ENCODE results near the gene UBE2F. TPM values are rescaled to one million over a fixed set of nuclear protein-coding genes. Genes with fewer than 3 reads are reported as not detected.

The UBE2F gene
- total RNA-seq, 4 donors from 2014 or later = 40.7 to 88.9 (median 64.9) TPM

DNA sequence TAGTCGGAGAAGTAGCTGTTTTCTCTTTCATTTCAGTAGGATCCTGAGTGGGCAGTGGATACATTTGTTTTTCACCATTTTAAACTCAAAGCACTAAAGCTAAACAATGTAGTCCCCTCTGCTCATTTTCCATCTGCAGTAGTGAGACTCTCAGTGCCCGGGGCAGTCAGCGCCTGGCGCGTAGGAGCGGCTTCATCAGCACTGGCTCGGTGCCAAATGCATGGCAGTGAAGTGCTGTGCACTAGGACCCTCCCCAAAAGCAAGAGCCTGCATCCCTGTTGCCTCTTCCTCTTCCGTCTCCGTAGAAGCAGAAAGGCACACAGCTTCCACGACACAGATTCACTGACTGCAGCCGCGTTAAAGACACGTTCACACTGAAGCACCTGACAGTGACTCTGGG lies 114.3 kb downstream of the UBE2F start:
- Histone ChIP-seq H3K4me3 (no peak overlapping the region), H3K27me3 (no peaks in the 10 kb centered on the region), H3K27ac (no peak overlapping the region), H3K4me1 (no peaks in the 10 kb centered on the region), H3K36me3 (no peaks in the 10 kb centered on the region), H3K9me3 (no peaks in the 10 kb centered on the region)
- intact Hi-C loops (cut with DNase I; ENCODE audit: low total_unique reads) = no loop called here
- no peak for TF ChIP-seq POLR2A (IDR thresholded peaks at IDR 0.05)
- TF ChIP-seq, protein P1, sequence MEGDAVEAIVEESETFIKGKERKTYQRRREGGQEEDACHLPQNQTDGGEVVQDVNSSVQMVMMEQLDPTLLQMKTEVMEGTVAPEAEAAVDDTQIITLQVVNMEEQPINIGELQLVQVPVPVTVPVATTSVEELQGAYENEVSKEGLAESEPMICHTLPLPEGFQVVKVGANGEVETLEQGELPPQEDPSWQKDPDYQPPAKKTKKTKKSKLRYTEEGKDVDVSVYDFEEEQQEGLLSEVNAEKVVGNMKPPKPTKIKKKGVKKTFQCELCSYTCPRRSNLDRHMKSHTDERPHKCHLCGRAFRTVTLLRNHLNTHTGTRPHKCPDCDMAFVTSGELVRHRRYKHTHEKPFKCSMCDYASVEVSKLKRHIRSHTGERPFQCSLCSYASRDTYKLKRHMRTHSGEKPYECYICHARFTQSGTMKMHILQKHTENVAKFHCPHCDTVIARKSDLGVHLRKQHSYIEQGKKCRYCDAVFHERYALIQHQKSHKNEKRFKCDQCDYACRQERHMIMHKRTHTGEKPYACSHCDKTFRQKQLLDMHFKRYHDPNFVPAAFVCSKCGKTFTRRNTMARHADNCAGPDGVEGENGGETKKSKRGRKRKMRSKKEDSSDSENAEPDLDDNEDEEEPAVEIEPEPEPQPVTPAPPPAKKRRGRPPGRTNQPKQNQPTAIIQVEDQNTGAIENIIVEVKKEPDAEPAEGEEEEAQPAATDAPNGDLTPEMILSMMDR (IDR thresholded peaks at IDR 0.05) = no peak
- no peak for DNase-seq

DNA sequence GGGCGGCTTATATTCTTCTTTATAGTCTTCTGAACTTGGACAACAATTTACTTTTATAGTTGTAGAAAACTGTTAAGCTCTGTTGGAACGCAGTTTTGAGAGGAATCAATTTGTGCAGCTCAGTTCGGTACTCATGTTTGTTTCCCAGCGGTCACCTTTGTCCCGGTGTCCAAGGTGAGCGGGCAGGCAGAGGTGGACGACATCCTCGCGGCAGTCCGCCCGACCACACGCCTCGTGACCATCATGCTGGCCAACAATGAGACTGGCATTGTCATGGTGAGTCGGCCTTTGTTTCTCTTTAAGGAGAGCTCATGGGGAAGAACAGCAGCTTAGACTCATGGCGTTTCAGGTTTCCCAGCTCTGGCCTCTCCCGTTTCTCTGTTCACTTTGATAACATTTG lies 114.7 kb downstream of the UBE2F start:
- DNase-seq = no peak
- TF ChIP-seq POLR2A (IDR thresholded peaks at IDR 0.05) = no peak
- TF ChIP-seq, protein P1 (IDR thresholded peaks at IDR 0.05) = no peak
- Histone ChIP-seq H3K27me3 (no peaks in the 10 kb centered on the region), H3K4me1 (no peaks in the 10 kb centered on the region), H3K27ac (no peak overlapping the region), H3K4me3 (no peak overlapping the region), H3K9me3 (no peaks in the 10 kb centered on the region), H3K36me3 (no peaks in the 10 kb centered on the region)
- intact Hi-C loops (cut with DNase I; ENCODE audit: low total_unique reads) = no loop called here

DNA sequence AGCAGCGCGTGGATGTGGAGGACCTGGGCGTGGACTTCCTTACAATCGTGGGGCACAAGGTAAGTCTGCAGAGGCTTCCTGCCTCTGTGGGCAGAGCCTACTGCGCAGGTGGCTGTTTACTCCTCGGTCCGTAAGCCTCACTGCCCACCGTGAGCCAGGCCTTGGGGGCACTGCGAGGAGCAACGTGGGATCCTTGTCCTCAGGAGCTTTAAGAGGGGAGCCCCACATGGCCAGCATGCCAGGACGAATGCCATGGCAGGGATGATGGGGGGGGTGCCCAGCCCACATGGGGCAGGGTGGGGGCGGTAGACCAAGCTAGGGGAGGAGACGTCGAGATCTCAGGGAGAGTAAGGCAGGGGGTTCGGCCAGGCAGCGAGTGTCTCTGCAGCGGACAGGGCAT lies 115.3 kb downstream of the UBE2F start:
- Histone ChIP-seq H3K27ac (no peak overlapping the region), H3K4me3 (no peak overlapping the region), H3K27me3 (no peaks in the 10 kb centered on the region), H3K36me3 (no peaks in the 10 kb centered on the region), H3K4me1 (no peaks in the 10 kb centered on the region), H3K9me3 (no peaks in the 10 kb centered on the region)
- intact Hi-C loops (cut with DNase I; ENCODE audit: low total_unique reads) = no loop called here
- no peak for DNase-seq
- TF ChIP-seq, protein P1 (IDR thresholded peaks at IDR 0.05) = no peak
- no peak for TF ChIP-seq POLR2A (IDR thresholded peaks at IDR 0.05)

DNA sequence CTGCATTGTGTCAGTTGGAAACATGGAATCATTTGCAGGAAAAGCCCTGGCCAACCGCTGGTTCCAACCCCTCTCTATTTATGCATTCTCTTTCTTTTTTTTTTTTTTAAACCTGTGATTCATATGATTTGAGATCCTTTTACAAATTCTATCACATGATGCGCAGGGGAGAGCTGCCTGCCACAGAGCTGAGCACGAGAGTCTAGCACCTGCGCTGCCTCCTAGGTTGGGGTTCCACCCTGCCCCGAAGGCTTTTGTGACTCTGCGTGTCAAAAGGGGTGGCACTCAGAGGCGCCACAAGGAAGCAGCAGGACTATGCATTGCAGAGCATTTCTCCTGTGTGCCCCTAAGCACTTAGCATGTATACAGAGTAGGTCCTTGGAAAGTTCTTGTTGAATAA lies 116.0 kb downstream of the UBE2F start:
- Histone ChIP-seq H3K36me3 (no peaks in the 10 kb centered on the region), H3K9me3 (no peaks in the 10 kb centered on the region), H3K27ac (no peak overlapping the region), H3K4me1 (no peaks in the 10 kb centered on the region), H3K27me3 (no peaks in the 10 kb centered on the region), H3K4me3 (no peak overlapping the region)
- no peak for TF ChIP-seq POLR2A (IDR thresholded peaks at IDR 0.05)
- TF ChIP-seq, protein P1 (IDR thresholded peaks at IDR 0.05) = no peak
- intact Hi-C loops (cut with DNase I; ENCODE audit: low total_unique reads) = no loop called here
- DNase-seq = no peak

DNA sequence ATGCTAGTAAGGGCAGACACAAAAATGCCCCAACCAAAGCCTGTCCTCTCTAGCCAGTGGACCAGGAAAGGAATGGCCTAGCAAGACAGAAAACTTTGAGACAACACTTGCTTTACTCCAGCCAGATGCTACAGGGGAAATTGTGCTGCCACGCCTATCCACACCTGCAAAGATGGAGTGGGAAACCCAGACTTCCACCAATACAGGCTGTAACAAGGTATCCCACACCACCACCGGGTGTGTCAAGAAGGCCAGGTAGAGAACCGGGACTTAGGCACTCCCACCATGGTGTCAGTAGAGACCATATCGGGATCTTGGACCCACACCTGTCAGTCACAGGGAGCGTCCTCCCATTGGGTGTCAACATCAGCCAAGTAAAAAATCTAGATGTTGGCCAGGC lies 117.1 kb downstream of the UBE2F start:
- TF ChIP-seq, protein P1 (IDR thresholded peaks at IDR 0.05) = no peak
- TF ChIP-seq POLR2A (IDR thresholded peaks at IDR 0.05) = no peak
- Histone ChIP-seq H3K27me3 (no peaks in the 10 kb centered on the region), H3K9me3 (no peaks in the 10 kb centered on the region), H3K4me3 (no peak overlapping the region), H3K4me1 (no peaks in the 10 kb centered on the region), H3K36me3 (no peaks in the 10 kb centered on the region), H3K27ac (no peak overlapping the region)
- intact Hi-C loops (cut with DNase I; ENCODE audit: low total_unique reads) = no loop called here
- no peak for DNase-seq

All from uterus (tissue), 4 donors.